ENCODE measurements around the gene MXRA7.

DNA sequence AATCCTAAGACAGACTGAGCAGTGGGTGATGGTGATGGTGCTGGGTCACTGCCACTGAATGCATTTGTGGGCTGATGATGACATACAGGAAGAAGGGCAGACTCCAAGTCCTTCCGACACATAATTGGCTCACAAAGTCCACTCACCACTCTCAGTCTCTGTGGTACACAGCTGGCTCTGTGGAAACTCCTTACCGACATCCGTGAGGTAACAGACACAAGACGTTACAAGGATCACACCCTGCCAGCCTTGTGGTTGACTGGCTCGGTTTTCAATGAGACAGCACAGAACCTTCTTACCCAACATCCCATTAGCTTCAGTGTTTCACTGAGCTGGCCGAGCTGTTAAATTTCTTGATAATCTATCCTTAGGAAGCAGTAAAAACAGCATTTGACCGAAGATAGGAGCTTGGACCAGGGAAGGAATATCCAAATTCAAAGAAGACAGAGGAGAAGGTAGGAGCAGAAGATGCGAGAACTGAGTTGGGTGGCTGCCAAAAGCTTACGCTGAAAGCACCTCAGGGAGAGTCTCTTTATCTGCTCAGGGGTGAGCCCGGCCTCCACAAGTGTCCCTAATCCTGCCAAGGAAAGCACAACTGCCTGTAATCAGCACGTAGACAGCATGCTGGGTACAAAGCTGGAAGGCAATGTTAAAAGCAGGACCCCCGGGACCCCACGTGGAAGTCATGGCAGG, 5.5 kb upstream of the MXRA7 start:
- TF ChIP-seq, protein P1, sequence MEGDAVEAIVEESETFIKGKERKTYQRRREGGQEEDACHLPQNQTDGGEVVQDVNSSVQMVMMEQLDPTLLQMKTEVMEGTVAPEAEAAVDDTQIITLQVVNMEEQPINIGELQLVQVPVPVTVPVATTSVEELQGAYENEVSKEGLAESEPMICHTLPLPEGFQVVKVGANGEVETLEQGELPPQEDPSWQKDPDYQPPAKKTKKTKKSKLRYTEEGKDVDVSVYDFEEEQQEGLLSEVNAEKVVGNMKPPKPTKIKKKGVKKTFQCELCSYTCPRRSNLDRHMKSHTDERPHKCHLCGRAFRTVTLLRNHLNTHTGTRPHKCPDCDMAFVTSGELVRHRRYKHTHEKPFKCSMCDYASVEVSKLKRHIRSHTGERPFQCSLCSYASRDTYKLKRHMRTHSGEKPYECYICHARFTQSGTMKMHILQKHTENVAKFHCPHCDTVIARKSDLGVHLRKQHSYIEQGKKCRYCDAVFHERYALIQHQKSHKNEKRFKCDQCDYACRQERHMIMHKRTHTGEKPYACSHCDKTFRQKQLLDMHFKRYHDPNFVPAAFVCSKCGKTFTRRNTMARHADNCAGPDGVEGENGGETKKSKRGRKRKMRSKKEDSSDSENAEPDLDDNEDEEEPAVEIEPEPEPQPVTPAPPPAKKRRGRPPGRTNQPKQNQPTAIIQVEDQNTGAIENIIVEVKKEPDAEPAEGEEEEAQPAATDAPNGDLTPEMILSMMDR (IDR thresholded peaks at IDR 0.05; ENCODE audit: low read depth, low read length): no peak
- no peak for TF ChIP-seq EZH2phosphoT487 (IDR thresholded peaks at IDR 0.05; ENCODE audit: low read depth)

Measured in OCI-LY3 (cell line).